Smooth muscle cell (in vitro differentiated cells): ENCODE results near the gene NEU3. TPM values are rescaled to one million over a fixed set of nuclear protein-coding genes. Genes with fewer than 3 reads are reported as not detected.
"Not testable (repeated sequence)": the region's sequence is repeated elsewhere in the genome, so short reads cannot be mapped to it uniquely, and the experiment has no call there.

Source experiments
- DNase-seq: peaks from one replicate; lab custom pipeline; 2025; ENCODE audit not compliant: unreplicated experiment; lab: John Stamatoyannopoulos, UW
- H2AFZ ChIP-seq: fragments of 200-600 bp; sonication (generic); 2 replicates; pipeline ENCODE4 v1.6.0; 2016; ENCODE audit warnings: antibody characterized with exemption, low read depth, mild to moderate bottlenecking
- H3F3A ChIP-seq: fragments of 200-600 bp; sonication (generic); 2 replicates; pipeline ENCODE4 v1.6.0; 2017; ENCODE audit warnings: antibody characterized with exemption, low read depth
- H3K27ac ChIP-seq: fragments of 200-600 bp; sonication (generic); 2 replicates; pipeline ENCODE4 v1.5.1; 2016; ENCODE audit warnings: low read depth, mild to moderate bottlenecking
- H3K27me3 ChIP-seq: fragments of 200-600 bp; sonication (generic); 2 replicates; pipeline ENCODE4 v1.6.1; 2016; ENCODE audit warnings: low read depth, mild to moderate bottlenecking
- H3K36me3 ChIP-seq: fragments of 200-600 bp; sonication (generic); 2 replicates; pipeline ENCODE4 v1.5.1; 2016; ENCODE audit warnings: low read depth
- H3K4me1 ChIP-seq: fragments of 200-600 bp; sonication (generic); 2 replicates; pipeline ENCODE4 v1.5.1; 2016; ENCODE audit warnings: low read depth
- H3K4me2 ChIP-seq: fragments of 200-600 bp; sonication (generic); 2 replicates; pipeline ENCODE4 v1.6.0; 2016; ENCODE audit warnings: mild to moderate bottlenecking
- H3K4me3 ChIP-seq: fragments of 200-600 bp; sonication (generic); 2 replicates; pipeline ENCODE4 v1.5.1; 2016; ENCODE audit warnings: mild to moderate bottlenecking
- H3K79me2 ChIP-seq: fragments of 200-600 bp; sonication (generic); 2 replicates; pipeline ENCODE4 v1.6.0; 2016; ENCODE audit warnings: low read depth, mild to moderate bottlenecking
- H3K9ac ChIP-seq: fragments of 200-600 bp; sonication (generic); 2 replicates; pipeline ENCODE4 v1.6.0; 2016; ENCODE audit warnings: low read depth
- H3K9me3 ChIP-seq: fragments of 200-600 bp; sonication (generic); replicated peaks from 2 replicates; pipeline ENCODE4 v1.5.1; 2016; ENCODE audit warnings: low read depth
- H4K20me1 ChIP-seq: fragments of 200-600 bp; sonication (generic); 2 replicates; pipeline ENCODE4 v1.6.0; 2016; ENCODE audit warnings: low read depth
- CTCF ChIP-seq: fragments of 200-600 bp; sonication (generic); IDR thresholded peaks from 2 replicates; pipeline ENCODE4 v1.5.1; 2017; ENCODE audit warnings: borderline replicate concordance, mild to moderate bottlenecking, antibody characterized with exemption; ENCODE audit not compliant: insufficient read depth, poor library complexity, severe bottlenecking
- WGBS: methylation state at CpG from one replicate; pipeline ENCODE4 v1.1.7; 2016; ENCODE audit warnings: low lambda C conversion rate; 5-methylcytosine and 5-hydroxymethylcytosine counted together
- polyA plus RNA-seq: library from polyadenylated mRNA; unstranded; fragments of >200 nt; fragmentation: Nextera tagmentation; extraction: Ambion mirVana; gene quantifications from 2 replicates; pipeline ENCODE4 v1.2.1, GENCODE V29; 2016
- total RNA-seq: library from RNA; depleted of rRNA; stranded (reverse); fragments of >200 nt; gene quantifications from 2 replicates; pipeline ENCODE4 v1.2.3, GENCODE V29; 2014

The NEU3 gene
- total and polyA plus RNA-seq, 2 experiments from 2014 or later, result 3.9 to 5.0 TPM

- no peaks in the 10 kb centered on the region for H3K36me3 ChIP-seq
- no peak overlapping the region for H2AFZ ChIP-seq
- WGBS, result 87% methylated on average over 11 of the region's 11 CpGs
- no peaks in the 10 kb centered on the region for H3K9me3 ChIP-seq
- no peaks in the 10 kb centered on the region for H3K4me1 ChIP-seq
- H3K27me3 ChIP-seq, result no peaks in the 10 kb centered on the region
- H3K9ac ChIP-seq, result no peak overlapping the region
- no peak overlapping the region for H3K27ac ChIP-seq
- no peaks in the 10 kb centered on the region for H3K79me2 ChIP-seq
- TF ChIP-seq CTCF, result no peak
- H3K4me2 ChIP-seq, result no peak overlapping the region
- no peaks in the 10 kb centered on the region for H4K20me1 ChIP-seq
- H3K4me3 ChIP-seq, result no peak overlapping the region
- DNase-seq, result no peak
- no peaks in the 10 kb centered on the region for H3F3A ChIP-seq
These were observed 51.5 kb downstream of the NEU3 start for GRCh38 chr11:75040167-75040770.

DNA sequence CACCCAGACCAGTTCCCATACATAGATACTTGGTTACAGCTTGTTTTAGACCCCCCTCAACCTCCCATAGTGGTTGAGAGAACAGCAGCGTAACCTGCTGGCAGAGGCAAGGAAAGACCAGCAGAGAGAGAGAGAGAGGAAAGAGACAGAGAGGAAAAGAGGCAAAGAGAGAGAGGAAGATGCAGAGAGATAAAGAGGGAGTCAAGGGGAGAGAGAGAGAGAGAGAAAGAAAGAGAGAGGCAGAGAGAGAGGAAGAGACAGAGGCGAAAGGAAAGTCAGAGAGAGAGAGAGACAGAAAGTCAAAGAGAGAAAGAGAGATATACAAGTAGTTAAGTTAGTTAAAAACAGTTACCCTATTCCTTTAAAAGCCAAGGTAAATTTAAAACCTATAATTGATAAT lies 52.5 kb downstream of the NEU3 start:
- DNase-seq, result no peak
- Histone ChIP-seq H2AFZ (no peak overlapping the region), H3K79me2 (no peaks in the 10 kb centered on the region), H3K4me2 (no peak overlapping the region), H4K20me1 (no peaks in the 10 kb centered on the region), H3K4me3 (no peak overlapping the region), H3F3A (no peaks in the 10 kb centered on the region), H3K9ac (no peak overlapping the region), H3K9me3 (no peaks in the 10 kb centered on the region), H3K27me3 (no peaks in the 10 kb centered on the region), H3K4me1 (no peaks in the 10 kb centered on the region), H3K36me3 (no peaks in the 10 kb centered on the region), H3K27ac (no peak overlapping the region)
- 79% methylated on average over 2 of the region's 2 CpGs for WGBS
- no peak for TF ChIP-seq CTCF

DNA sequence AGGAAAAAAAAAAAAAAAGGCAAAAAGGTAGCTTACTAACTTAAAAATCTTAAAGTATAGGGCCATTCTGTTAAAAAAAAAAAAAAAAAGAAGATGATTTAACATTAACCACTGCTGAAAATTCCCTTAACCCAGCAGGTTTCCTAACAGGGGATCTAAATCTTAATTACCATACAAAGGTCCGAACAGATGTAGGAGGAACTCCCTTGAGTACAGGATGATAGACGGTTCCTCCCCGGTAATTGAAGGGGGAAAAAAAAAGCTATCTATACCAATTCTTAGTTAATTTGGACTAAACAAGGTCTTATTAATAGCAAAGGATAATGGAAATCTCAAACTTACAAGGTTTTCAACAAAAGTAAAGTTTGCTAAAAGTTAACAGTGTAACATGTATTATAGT lies 53.1 kb downstream of the NEU3 start:
- H3K79me2 ChIP-seq, H3K9ac ChIP-seq, H3K4me3 ChIP-seq, H3K9me3 ChIP-seq, H2AFZ ChIP-seq, H3K36me3 ChIP-seq, H3K4me2 ChIP-seq, H3F3A ChIP-seq, H4K20me1 ChIP-seq, DNase-seq, H3K4me1 ChIP-seq, H3K27me3 ChIP-seq, H3K27ac ChIP-seq: not testable (repeated sequence)
- 78% methylated on average over 3 of the region's 3 CpGs for WGBS

DNA sequence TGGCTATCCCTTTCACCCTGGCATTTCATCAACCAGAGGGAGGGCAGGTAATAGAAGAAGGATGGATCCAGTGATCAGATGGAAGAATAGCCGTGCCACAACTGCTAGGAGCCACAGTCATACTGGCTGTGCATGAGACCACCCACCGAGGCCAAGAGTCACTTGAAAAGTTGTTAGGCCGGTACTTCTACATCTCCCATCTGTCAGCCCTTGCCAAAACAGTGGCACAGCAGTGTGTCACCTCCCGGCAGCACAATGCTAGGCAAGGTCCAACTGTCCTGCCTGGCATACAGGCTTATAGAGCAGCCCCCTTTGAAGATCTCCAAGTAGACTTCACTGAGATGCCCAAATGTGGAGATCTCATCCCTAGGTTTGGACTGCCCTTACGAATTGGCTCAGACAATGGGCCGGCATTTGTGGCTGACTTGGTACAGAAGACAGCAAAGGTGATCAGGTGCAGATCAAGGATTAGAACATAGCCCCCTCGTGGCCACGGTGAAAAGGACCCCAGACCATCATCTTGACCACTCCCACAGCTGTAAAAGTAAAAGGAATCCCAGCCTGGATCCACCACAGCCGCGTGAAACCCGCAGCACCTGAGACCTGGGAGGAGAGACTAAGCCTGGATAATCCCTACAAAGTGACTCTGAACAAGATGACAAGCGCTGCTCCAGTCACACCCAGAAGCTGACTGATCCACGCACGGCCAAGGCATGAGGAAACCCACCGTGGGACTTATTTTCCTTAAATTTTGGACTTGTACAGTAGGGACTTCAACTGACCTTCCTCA lies 55.8 kb downstream of the NEU3 start:
- WGBS, result 79% methylated on average over 15 of the region's 15 CpGs
- H3K9me3 ChIP-seq, H4K20me1 ChIP-seq, H3K36me3 ChIP-seq, H3F3A ChIP-seq, H3K4me1 ChIP-seq, H3K79me2 ChIP-seq, H3K27me3 ChIP-seq, DNase-seq, H3K4me3 ChIP-seq, H2AFZ ChIP-seq: not testable (repeated sequence)
- Histone ChIP-seq H3K9ac (peak overlapping the region; percentile 54), H3K27ac (peak overlapping the region; percentile 48), H3K4me2 (peak overlapping the region; percentile 67)

DNA sequence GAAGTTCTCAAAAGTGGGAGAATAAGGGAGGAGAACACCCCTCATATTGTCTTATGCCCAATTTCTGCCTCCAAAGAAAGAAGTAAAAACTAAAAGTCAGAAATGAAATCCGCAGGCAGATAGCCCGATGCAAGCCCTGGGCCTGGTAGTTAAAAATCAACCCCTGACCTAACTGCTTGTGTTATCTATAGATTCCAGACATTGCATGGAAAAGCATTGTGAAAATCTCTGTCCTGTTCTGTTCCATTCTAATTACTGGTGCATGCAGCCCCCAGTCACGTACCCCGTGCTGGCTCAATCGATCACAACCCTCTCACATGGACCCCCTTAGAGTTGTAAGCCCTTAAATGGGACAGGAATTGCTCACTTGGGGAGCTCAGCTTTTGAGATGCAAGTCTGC lies 57.9 kb downstream of the NEU3 start:
- H3K9ac ChIP-seq, H2AFZ ChIP-seq, H3K36me3 ChIP-seq, H3K9me3 ChIP-seq, H3F3A ChIP-seq, H3K4me1 ChIP-seq, H3K27me3 ChIP-seq, H3K4me2 ChIP-seq, DNase-seq, H3K27ac ChIP-seq, H4K20me1 ChIP-seq, H3K79me2 ChIP-seq, H3K4me3 ChIP-seq: not testable (repeated sequence)
- 64% methylated on average over 5 of the region's 5 CpGs for WGBS
